ENCODE measurements around the gene PSME3IP1. TPM values are rescaled to one million over a fixed set of nuclear protein-coding genes. Genes with fewer than 3 reads are reported as not detected.

Gene PSME3IP1
- polyA plus RNA-seq, 1 experiment, result 96.5 TPM

DNA sequence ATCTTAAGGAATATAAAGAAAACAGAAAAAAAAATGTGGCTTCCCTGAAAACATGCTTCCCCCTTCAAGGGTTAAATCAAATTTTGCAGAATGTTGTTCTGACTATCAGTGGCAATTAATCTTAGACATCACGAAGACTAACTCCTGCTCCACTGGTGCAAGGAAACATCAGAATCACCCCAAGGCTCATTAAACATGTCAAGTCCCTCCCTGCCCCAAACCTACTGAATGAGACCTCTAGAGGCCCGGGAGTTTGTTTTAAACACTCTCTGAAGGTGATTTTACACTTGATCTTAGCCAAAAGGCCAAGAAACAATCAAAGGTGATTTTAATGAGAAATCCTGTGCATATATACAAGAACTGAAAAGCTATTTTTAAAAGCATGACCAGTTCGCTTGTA is 18.3 kb downstream of the PSME3IP1 start:
- no peak overlapping the region for H3K4me3 ChIP-seq (ENCODE audit: low read depth, low read length)
- TF ChIP-seq, protein P1, sequence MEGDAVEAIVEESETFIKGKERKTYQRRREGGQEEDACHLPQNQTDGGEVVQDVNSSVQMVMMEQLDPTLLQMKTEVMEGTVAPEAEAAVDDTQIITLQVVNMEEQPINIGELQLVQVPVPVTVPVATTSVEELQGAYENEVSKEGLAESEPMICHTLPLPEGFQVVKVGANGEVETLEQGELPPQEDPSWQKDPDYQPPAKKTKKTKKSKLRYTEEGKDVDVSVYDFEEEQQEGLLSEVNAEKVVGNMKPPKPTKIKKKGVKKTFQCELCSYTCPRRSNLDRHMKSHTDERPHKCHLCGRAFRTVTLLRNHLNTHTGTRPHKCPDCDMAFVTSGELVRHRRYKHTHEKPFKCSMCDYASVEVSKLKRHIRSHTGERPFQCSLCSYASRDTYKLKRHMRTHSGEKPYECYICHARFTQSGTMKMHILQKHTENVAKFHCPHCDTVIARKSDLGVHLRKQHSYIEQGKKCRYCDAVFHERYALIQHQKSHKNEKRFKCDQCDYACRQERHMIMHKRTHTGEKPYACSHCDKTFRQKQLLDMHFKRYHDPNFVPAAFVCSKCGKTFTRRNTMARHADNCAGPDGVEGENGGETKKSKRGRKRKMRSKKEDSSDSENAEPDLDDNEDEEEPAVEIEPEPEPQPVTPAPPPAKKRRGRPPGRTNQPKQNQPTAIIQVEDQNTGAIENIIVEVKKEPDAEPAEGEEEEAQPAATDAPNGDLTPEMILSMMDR (IDR thresholded peaks at IDR 0.05; ENCODE audit: insufficient read depth, low read depth, low read length), result no peak
- peaks cover 4% of the 10 kb centered on the region for H3K36me3 ChIP-seq (ENCODE audit: control insufficient read depth, insufficient read depth, low read length)
- CTCF ChIA-PET, result interaction anchor here (0.6 to 5.4 kb wide), 8 partner anchors 17 to 301 kb away, joined by 3 to 44 read pairs (median 4); partner anchors contain the start of gene CPNE2
- no peaks in the 10 kb centered on the region for H3K27me3 ChIP-seq (ENCODE audit: control insufficient read depth, insufficient read depth, low read length)
- POLR2A ChIA-PET, result no interaction called here
- no peak for DNase-seq (ENCODE audit: low read depth)

DNA sequence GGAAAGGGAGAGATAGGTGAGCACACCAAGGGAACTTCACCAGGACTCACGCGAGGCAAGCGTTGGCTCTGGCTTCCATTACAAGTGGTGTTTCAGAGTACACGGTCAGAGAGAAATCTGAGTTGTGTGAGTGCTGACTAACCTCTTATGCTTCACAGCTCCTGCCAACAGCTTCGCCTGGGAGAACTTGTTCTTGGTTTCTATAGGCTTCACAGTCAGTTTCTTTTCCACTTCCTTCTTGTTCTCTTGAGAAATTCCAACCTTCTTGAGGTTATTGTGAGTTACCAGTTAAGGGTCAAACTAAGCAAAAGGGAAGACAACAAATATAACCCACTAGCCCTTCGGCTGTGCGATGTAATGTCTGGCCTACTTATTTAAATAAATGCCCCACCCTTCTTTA is 18.9 kb downstream of the PSME3IP1 start:
- Histone ChIP-seq H3K36me3 (ENCODE audit: control insufficient read depth, insufficient read depth, low read length) (peaks cover 5% of the 10 kb centered on the region), H3K27me3 (ENCODE audit: control insufficient read depth, insufficient read depth, low read length) (no peaks in the 10 kb centered on the region), H3K4me3 (ENCODE audit: low read depth, low read length) (no peak overlapping the region)
- DNase-seq (ENCODE audit: low read depth), result no peak
- CTCF ChIA-PET, result interaction anchor here (1.1 to 5.4 kb wide), 3 partner anchors 74 to 300 kb away, joined by 4 to 44 read pairs (median 14); partner anchors contain the start of gene CPNE2
- TF ChIP-seq, protein P1 (IDR thresholded peaks at IDR 0.05; ENCODE audit: insufficient read depth, low read depth, low read length), result no peak
- POLR2A ChIA-PET, result no interaction called here

DNA sequence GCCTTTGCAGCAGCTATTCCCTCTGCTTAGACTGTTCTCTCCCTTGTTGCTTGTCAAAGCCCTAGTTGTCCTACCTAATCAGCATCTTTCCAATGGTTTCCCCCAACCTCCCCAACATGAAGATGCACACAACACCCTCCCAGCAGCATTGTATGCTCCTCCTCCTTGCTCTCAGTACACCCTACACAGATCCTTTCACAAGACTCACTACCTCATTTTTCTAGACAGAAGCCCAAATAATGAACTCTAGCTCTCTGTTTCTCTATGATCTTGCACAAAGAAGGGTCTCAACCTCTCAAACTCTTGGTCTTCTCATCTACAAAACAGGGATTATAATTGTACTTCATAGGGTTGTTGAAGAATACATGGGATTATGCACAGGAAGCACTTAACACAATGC is 19.4 kb downstream of the PSME3IP1 start:
- ChIA-PET CTCF (interaction anchor here (2.2 to 5.4 kb wide), 2 partner anchors 74 to 83 kb away, joined by 14 to 44 read pairs; partner anchors contain the start of gene CPNE2), POLR2A (no interaction called here)
- Histone ChIP-seq H3K27me3 (ENCODE audit: control insufficient read depth, insufficient read depth, low read length) (no peaks in the 10 kb centered on the region), H3K36me3 (ENCODE audit: control insufficient read depth, insufficient read depth, low read length) (peaks cover 5% of the 10 kb centered on the region), H3K4me3 (ENCODE audit: low read depth, low read length) (no peak overlapping the region)
- TF ChIP-seq, protein P1 (IDR thresholded peaks at IDR 0.05; ENCODE audit: insufficient read depth, low read depth, low read length), result no peak
- no peak for DNase-seq (ENCODE audit: low read depth)

DNA sequence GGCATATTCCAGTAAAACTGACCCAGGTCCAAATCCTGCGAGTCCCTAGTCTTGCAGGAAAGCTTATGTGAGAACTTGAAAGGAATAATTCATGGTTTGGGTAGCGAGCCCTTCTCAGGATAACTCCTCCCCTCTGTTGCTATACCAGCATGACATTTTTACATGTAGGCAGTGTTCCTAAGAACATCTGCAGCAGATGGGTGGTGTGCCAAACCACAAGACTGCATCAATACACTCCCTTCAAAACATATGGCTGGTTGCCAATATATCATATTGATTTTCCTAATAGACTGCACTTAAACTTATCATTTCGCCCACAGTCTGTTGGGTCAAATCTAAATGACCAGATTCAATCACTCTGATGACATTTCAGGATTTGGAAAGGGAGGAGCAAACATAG is 19.9 kb downstream of the PSME3IP1 start:
- no peaks in the 10 kb centered on the region for H3K27me3 ChIP-seq (ENCODE audit: control insufficient read depth, insufficient read depth, low read length)
- CTCF ChIA-PET, result interaction anchor here (2.2 to 5.4 kb wide), 2 partner anchors 73 to 82 kb away, joined by 14 to 44 read pairs; partner anchors contain the start of gene CPNE2
- no peak for DNase-seq (ENCODE audit: low read depth)
- POLR2A ChIA-PET, result interaction anchor here (0.6 kb wide), 1 partner anchor 78 kb away, joined by 4 read pairs; no protein-coding TSS in a partner anchor
- H3K4me3 ChIP-seq (ENCODE audit: low read depth, low read length), result no peak overlapping the region
- H3K36me3 ChIP-seq (ENCODE audit: control insufficient read depth, insufficient read depth, low read length), result peaks cover 4% of the 10 kb centered on the region
- TF ChIP-seq, protein P1 (IDR thresholded peaks at IDR 0.05; ENCODE audit: insufficient read depth, low read depth, low read length), result no peak

DNA sequence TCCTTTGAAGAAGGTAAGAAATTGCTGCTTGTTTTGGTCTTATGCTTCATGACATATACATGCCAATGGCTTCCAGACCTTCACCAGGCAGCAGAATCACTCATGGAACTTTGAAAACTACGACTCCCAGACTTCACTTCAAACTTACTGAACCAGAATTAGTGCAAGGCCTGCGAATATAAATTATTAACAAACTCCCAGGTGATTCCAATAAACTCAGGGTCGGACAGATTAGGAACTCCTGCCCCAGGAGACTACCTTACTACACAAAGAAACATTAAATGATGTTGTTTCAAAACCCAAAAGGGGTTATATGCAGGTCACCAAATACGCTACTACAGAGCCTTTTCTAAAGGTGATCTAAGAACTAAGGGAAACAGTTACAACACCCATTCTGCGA is 20.4 kb downstream of the PSME3IP1 start:
- Histone ChIP-seq H3K4me3 (ENCODE audit: low read depth, low read length) (no peak overlapping the region), H3K36me3 (ENCODE audit: control insufficient read depth, insufficient read depth, low read length) (peaks cover 4% of the 10 kb centered on the region), H3K27me3 (ENCODE audit: control insufficient read depth, insufficient read depth, low read length) (no peaks in the 10 kb centered on the region)
- ChIA-PET POLR2A (interaction anchor here (0.6 kb wide), 1 partner anchor 78 kb away, joined by 4 read pairs; no protein-coding TSS in a partner anchor), CTCF (interaction anchor here (5.4 kb wide), 1 partner anchor 82 kb away, joined by 44 read pairs; no protein-coding TSS in a partner anchor)
- no peak for DNase-seq (ENCODE audit: low read depth)
- TF ChIP-seq, protein P1 (IDR thresholded peaks at IDR 0.05; ENCODE audit: insufficient read depth, low read depth, low read length), result no peak

All from BJ (cell line).